Subcutaneous abdominal adipose tissue (tissue), 5 donors: ENCODE data around the gene SRGAP1.

Experiments used
- H3K27ac ChIP-seq: one replicate; pipeline ENCODE4 v1.7.0; 2013; ENCODE audit warnings: low read depth, mild to moderate bottlenecking, inconsistent platforms, low read length, moderate library complexity
- H3K27me3 ChIP-seq, 5 donors: one replicate each; pipeline ENCODE4 v1.7.0; 2013; ENCODE audit warnings: low read length in 5 of 5, inconsistent platforms in 1 of 5; ENCODE audit not compliant: control insufficient read depth in 5 of 5, insufficient read depth in 4 of 5
- H3K36me3 ChIP-seq, 5 donors: one replicate each; pipeline ENCODE4 v1.7.0; 2013; ENCODE audit warnings: low read length in 5 of 5; ENCODE audit not compliant: control insufficient read depth in 5 of 5, insufficient read depth in 5 of 5
- H3K4me1 ChIP-seq, 5 donors: one replicate each; pipeline ENCODE4 v1.7.0; 2013; ENCODE audit warnings: low read length in 5 of 5, mild to moderate bottlenecking in 3 of 5, moderate library complexity in 1 of 5; ENCODE audit not compliant: control insufficient read depth in 5 of 5, insufficient read depth in 5 of 5
- H3K4me3 ChIP-seq, 5 donors: one replicate each; pipeline ENCODE4 v1.7.0; 2013; ENCODE audit warnings: low read length in 5 of 5, low read depth in 1 of 5
- H3K9ac ChIP-seq, 5 donors: one replicate each; pipeline ENCODE4 v1.7.0; 2013; ENCODE audit warnings: low read length in 5 of 5, mild to moderate bottlenecking in 4 of 5, moderate library complexity in 3 of 5
- H3K9me3 ChIP-seq, 5 donors: one replicate each; pipeline ENCODE4 v1.7.0; 2013; ENCODE audit warnings: low read length in 5 of 5; ENCODE audit not compliant: control insufficient read depth in 5 of 5
- donor health status: healthy.
- donor health status: healthy.
- donor health status: healthy.
- donor health status: healthy.
- donor health status: healthy.

SRGAP1 gene

GRCh38 chr12:63863658-63864453 is 19.4 kb downstream of the SRGAP1 start:
- no peak overlapping the region for H3K4me3 ChIP-seq
- H3K27ac ChIP-seq, result no peak overlapping the region
- H3K27me3 ChIP-seq, result no peaks in the 10 kb centered on the region
- no peaks in the 10 kb centered on the region for H3K9me3 ChIP-seq
- H3K9ac ChIP-seq, result no peak overlapping the region
- H3K4me1 ChIP-seq, result peaks cover 0 to 12% (median 9%) of the 10 kb centered on the region in 5 donors
- no peaks in the 10 kb centered on the region for H3K36me3 ChIP-seq

GRCh38 chr12:63864454-63864706 is 19.9 kb downstream of the SRGAP1 start:
- H3K4me3 ChIP-seq, result no peak overlapping the region
- no peak overlapping the region for H3K27ac ChIP-seq
- H3K4me1 ChIP-seq, result peaks cover 0 to 15% (median 9%) of the 10 kb centered on the region in 5 donors
- H3K36me3 ChIP-seq, result no peaks in the 10 kb centered on the region
- H3K9me3 ChIP-seq, result no peaks in the 10 kb centered on the region
- no peak overlapping the region for H3K9ac ChIP-seq
- H3K27me3 ChIP-seq, result no peaks in the 10 kb centered on the region

GRCh38 chr12:63865448-63865847 is 20.9 kb downstream of the SRGAP1 start:
- Histone ChIP-seq H3K4me3 (no peak overlapping the region), H3K27me3 (no peaks in the 10 kb centered on the region), H3K9me3 (no peaks in the 10 kb centered on the region)

GRCh38 chr12:63867053-63867452 is 22.6 kb downstream of the SRGAP1 start:
- no peaks in the 10 kb centered on the region for H3K36me3 ChIP-seq
- no peak overlapping the region for H3K9ac ChIP-seq
- no peak overlapping the region for H3K27ac ChIP-seq
- H3K4me1 ChIP-seq, result peaks cover 0 to 17% (median 9%) of the 10 kb centered on the region in 5 donors
- H3K4me3 ChIP-seq, result no peak overlapping the region
- H3K9me3 ChIP-seq, result no peaks in the 10 kb centered on the region
- no peaks in the 10 kb centered on the region for H3K27me3 ChIP-seq

More at GRCh38 chr12:63865448-63865847, 20.9 kb downstream of the SRGAP1 start:
- H3K27ac ChIP-seq, result no peak overlapping the region
- H3K4me1 ChIP-seq, result peaks cover 0 to 20% (median 9%) of the 10 kb centered on the region in 5 donors
- H3K9ac ChIP-seq, result no peak overlapping the region
- H3K36me3 ChIP-seq, result no peaks in the 10 kb centered on the region

- Histone ChIP-seq H3K27me3 (no peaks in the 10 kb centered on the region), H3K27ac (no peak overlapping the region), H3K4me3 (no peak overlapping the region), H3K36me3 (no peaks in the 10 kb centered on the region), H3K9me3 (no peaks in the 10 kb centered on the region), H3K9ac (no peak overlapping the region), H3K4me1 (peaks cover 0 to 8% (median 0%) of the 10 kb centered on the region in 5 donors)
These were observed 25.2 kb downstream of the SRGAP1 start for GRCh38 chr12:63869656-63870055.

GRCh38 chr12:63870838-63871237 is 26.3 kb downstream of the SRGAP1 start:
- H3K27me3 ChIP-seq, result no peaks in the 10 kb centered on the region
- no peak overlapping the region for H3K27ac ChIP-seq
- no peak overlapping the region for H3K9ac ChIP-seq
- H3K9me3 ChIP-seq, result no peaks in the 10 kb centered on the region
- H3K4me3 ChIP-seq, result no peak overlapping the region
- peaks cover 0 to 8% (median 0%) of the 10 kb centered on the region in 5 donors for H3K4me1 ChIP-seq
- H3K36me3 ChIP-seq, result no peaks in the 10 kb centered on the region

DNA sequence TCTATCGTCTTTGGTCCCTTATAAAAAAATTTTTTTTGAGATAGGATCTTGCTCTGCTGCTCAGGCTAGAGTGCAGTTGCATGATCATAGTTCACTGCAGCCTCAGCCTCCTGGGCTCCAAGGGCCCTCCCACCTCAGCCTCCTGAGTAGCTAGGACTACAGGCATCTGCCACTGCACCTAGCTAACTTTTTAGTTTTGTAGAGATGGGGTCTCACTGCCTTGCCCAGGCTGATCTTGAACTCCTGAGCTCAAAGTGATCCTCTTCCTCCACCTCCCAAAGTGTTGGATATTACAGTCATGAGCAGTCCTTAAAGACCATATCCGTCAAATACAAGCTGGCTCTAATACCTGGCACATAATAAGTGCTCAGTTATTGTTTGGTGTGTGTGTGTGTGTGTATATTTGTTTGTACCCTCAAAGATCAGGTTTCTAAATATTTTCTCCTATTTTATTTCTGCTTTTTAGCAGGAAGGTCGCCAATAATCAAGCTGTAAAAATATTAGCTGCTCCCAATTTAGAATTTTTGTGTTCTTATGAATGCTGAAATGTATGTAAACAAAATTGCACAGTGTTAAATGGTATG is 30.5 kb downstream of the SRGAP1 start:
- Histone ChIP-seq H3K36me3 (no peaks in the 10 kb centered on the region), H3K9ac (no peak overlapping the region), H3K9me3 (no peaks in the 10 kb centered on the region), H3K4me3 (no peak overlapping the region), H3K4me1 (peaks cover 0 to 1% (median 0%) of the 10 kb centered on the region in 5 donors), H3K27me3 (no peaks in the 10 kb centered on the region), H3K27ac (no peak overlapping the region)

DNA sequence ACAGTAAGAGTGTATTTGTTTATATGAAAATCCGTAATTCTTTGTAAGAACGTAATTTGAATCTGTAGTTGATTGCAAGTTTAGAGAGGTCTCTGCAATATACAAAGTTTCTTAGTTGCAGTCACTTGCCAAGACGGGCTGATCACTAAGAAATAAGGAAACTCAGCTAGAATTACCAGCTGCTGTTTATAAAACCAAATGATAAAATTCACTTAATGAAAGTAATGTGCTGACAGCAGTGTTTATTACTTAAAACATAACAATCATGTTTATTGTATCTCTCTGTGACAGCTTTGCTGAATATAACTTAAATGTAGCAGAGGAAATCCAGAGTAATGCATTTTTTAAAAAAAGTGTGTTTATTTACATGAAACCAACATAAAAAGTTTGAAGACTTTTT is 31.2 kb downstream of the SRGAP1 start:
- no peaks in the 10 kb centered on the region for H3K27me3 ChIP-seq
- H3K4me3 ChIP-seq, result no peak overlapping the region
- H3K4me1 ChIP-seq, result peaks cover 0 to 1% (median 0%) of the 10 kb centered on the region in 5 donors
- no peak overlapping the region for H3K27ac ChIP-seq
- no peak overlapping the region for H3K9ac ChIP-seq
- no peaks in the 10 kb centered on the region for H3K9me3 ChIP-seq
- no peaks in the 10 kb centered on the region for H3K36me3 ChIP-seq

GRCh38 chr12:63876980-63877379 is 32.5 kb downstream of the SRGAP1 start:
- H3K4me1 ChIP-seq, result peaks cover 0 to 1% (median 0%) of the 10 kb centered on the region in 5 donors

DNA sequence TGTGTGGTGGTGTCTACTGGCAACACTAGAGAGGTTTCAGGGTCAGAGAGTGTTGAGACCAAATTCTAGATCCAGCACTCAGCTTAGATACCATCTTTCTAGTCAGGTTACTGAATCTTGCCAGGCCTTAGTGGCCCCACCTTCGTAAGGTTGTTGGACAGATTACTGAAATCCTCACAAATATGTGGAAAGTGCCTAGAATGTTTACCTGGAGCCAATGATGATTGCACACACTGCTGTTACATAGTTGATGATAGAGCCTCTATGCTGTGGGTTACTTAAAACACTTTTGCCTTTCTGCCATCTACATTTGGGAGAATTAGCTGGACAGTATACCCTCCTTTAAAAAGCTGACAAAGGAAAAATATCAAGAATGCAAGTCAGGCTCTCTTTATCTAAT is 33.2 kb downstream of the SRGAP1 start:
- Histone ChIP-seq H3K27ac (no peak overlapping the region), H3K36me3 (no peaks in the 10 kb centered on the region), H3K9ac (no peak overlapping the region), H3K4me1 (peaks cover 0 to 1% (median 0%) of the 10 kb centered on the region in 5 donors), H3K9me3 (no peaks in the 10 kb centered on the region), H3K4me3 (no peak overlapping the region), H3K27me3 (no peaks in the 10 kb centered on the region)

More at GRCh38 chr12:63876980-63877379, 32.5 kb downstream of the SRGAP1 start:
- H3K9ac ChIP-seq, result no peak overlapping the region
- no peak overlapping the region for H3K27ac ChIP-seq
- H3K36me3 ChIP-seq, result no peaks in the 10 kb centered on the region
- H3K9me3 ChIP-seq, result no peaks in the 10 kb centered on the region
- no peak overlapping the region for H3K4me3 ChIP-seq
- H3K27me3 ChIP-seq, result no peaks in the 10 kb centered on the region
